ENCODE measurements around the gene IQCN. TPM values are rescaled to one million over a fixed set of nuclear protein-coding genes. Genes with fewer than 3 reads are reported as not detected.
A peak's percentile ranks its signal among the peaks of the same experiment; 100 is the strongest.

IQCN gene
- total RNA-seq, 4 donors from 2014 or later: 1.0 to 41.1 (median 3.0) TPM

GRCh38 chr19:18269070-18269723 lies 5.1 kb downstream of the IQCN start:
- TF ChIP-seq POLR2A (IDR thresholded peaks at IDR 0.05) (no peak), CTCF (IDR thresholded peaks at IDR 0.05) (no peak)
- peaks cover 0 to 3% of the 10 kb centered on the region in 2 donors for H3K4me1 ChIP-seq
- H3K4me3 ChIP-seq: no peak overlapping the region
- H3K27ac ChIP-seq: no peak overlapping the region
- no peaks in the 10 kb centered on the region for H3K36me3 ChIP-seq
- no peaks in the 10 kb centered on the region for H3K9me3 ChIP-seq
- no peak for DNase-seq
- H3K27me3 ChIP-seq: no peaks in the 10 kb centered on the region
- intact Hi-C loops (cut with DNase I; ENCODE audit: low total_unique reads): no loop called here

- Histone ChIP-seq H3K4me1 (no peaks in the 10 kb centered on the region), H3K27me3 (no peaks in the 10 kb centered on the region), H3K9me3 (no peaks in the 10 kb centered on the region), H3K27ac (no peak overlapping the region), H3K36me3 (no peaks in the 10 kb centered on the region), H3K4me3 (no peak overlapping the region)
- TF ChIP-seq POLR2A (IDR thresholded peaks at IDR 0.05) (no peak), CTCF (IDR thresholded peaks at IDR 0.05) (no peak)
- peak in 1 of 2 donors; percentile 33 for DNase-seq
- intact Hi-C loops (cut with DNase I; ENCODE audit: low total_unique reads): no loop called here
These were observed 7.2 kb downstream of the IQCN start for GRCh38 chr19:18266771-18267686.

GRCh38 chr19:18265582-18265981 lies 8.7 kb downstream of the IQCN start:
- Histone ChIP-seq H3K9me3 (no peaks in the 10 kb centered on the region), H3K27ac (no peak overlapping the region), H3K27me3 (no peaks in the 10 kb centered on the region), H3K4me1 (no peaks in the 10 kb centered on the region), H3K36me3 (no peaks in the 10 kb centered on the region), H3K4me3 (no peak overlapping the region)
- DNase-seq: no peak
- TF ChIP-seq CTCF (IDR thresholded peaks at IDR 0.05) (no peak), POLR2A (IDR thresholded peaks at IDR 0.05) (no peak)
- intact Hi-C loops (cut with DNase I; ENCODE audit: low total_unique reads): no loop called here

GRCh38 chr19:18264971-18265540 lies 9.2 kb downstream of the IQCN start:
- no peaks in the 10 kb centered on the region for H3K27me3 ChIP-seq
- H3K9me3 ChIP-seq: no peaks in the 10 kb centered on the region
- no peaks in the 10 kb centered on the region for H3K36me3 ChIP-seq
- no peak for TF ChIP-seq POLR2A (IDR thresholded peaks at IDR 0.05)
- TF ChIP-seq CTCF (IDR thresholded peaks at IDR 0.05): no peak
- H3K4me3 ChIP-seq: no peak overlapping the region
- no peak overlapping the region for H3K27ac ChIP-seq
- DNase-seq: peak in 1 of 2 donors; percentile 17
- intact Hi-C loops (cut with DNase I; ENCODE audit: low total_unique reads): no loop called here
- H3K4me1 ChIP-seq: no peaks in the 10 kb centered on the region

Measured in uterus (tissue), 4 donors.